ENCODE measurements around the gene GUCD1.

DNA sequence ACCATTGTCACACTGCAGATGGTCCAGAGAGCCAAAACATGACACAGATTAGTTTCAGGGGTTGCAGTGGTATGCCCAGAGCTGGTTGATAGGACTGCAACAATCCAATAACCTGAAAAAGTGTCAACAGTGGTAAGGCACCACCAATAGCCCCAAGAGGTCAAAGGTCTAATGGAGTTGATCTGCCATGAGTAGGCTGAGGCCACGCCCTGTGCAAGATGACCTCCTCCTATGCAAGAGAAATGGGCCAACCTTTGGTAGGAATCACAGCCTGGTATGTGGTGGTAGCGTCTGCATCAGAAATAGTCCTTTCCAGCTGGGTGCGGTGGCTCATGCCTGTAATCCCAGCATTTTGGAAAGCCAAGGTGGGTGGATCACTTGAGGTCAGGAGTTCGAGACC is 19.6 kb downstream of the GUCD1 start:
- no peak for TF ChIP-seq POLR2A (IDR thresholded peaks at IDR 0.05)
- TF ChIP-seq, protein P1, sequence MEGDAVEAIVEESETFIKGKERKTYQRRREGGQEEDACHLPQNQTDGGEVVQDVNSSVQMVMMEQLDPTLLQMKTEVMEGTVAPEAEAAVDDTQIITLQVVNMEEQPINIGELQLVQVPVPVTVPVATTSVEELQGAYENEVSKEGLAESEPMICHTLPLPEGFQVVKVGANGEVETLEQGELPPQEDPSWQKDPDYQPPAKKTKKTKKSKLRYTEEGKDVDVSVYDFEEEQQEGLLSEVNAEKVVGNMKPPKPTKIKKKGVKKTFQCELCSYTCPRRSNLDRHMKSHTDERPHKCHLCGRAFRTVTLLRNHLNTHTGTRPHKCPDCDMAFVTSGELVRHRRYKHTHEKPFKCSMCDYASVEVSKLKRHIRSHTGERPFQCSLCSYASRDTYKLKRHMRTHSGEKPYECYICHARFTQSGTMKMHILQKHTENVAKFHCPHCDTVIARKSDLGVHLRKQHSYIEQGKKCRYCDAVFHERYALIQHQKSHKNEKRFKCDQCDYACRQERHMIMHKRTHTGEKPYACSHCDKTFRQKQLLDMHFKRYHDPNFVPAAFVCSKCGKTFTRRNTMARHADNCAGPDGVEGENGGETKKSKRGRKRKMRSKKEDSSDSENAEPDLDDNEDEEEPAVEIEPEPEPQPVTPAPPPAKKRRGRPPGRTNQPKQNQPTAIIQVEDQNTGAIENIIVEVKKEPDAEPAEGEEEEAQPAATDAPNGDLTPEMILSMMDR (IDR thresholded peaks at IDR 0.05), result no peak
